Mucosa of stomach (tissue), 1 donor: ENCODE data around the gene THSD7B.

Experiments used
- H3K27me3 ChIP-seq: one replicate; pipeline ENCODE4 v1.7.0; 2013; ENCODE audit warnings: mild to moderate bottlenecking, low read length; ENCODE audit not compliant: control insufficient read depth, insufficient read depth
- H3K36me3 ChIP-seq: one replicate; pipeline ENCODE4 v1.7.0; 2013; ENCODE audit warnings: low read length; ENCODE audit not compliant: control insufficient read depth, insufficient read depth
- H3K4me1 ChIP-seq: one replicate; pipeline ENCODE4 v1.7.0; 2013; ENCODE audit warnings: mild to moderate bottlenecking, low read length; ENCODE audit not compliant: control insufficient read depth, insufficient read depth
- H3K4me3 ChIP-seq: one replicate; pipeline ENCODE4 v1.7.0; 2013; ENCODE audit warnings: low read length
- H3K9ac ChIP-seq: one replicate; pipeline ENCODE4 v1.7.0; 2013; ENCODE audit warnings: mild to moderate bottlenecking, low read length, moderate library complexity
- H3K9me3 ChIP-seq: one replicate; pipeline ENCODE4 v1.7.0; 2013; ENCODE audit warnings: mild to moderate bottlenecking, low read length, moderate library complexity; ENCODE audit not compliant: control insufficient read depth
- donor health status: Pancreatic carcinoma.

THSD7B gene

DNA sequence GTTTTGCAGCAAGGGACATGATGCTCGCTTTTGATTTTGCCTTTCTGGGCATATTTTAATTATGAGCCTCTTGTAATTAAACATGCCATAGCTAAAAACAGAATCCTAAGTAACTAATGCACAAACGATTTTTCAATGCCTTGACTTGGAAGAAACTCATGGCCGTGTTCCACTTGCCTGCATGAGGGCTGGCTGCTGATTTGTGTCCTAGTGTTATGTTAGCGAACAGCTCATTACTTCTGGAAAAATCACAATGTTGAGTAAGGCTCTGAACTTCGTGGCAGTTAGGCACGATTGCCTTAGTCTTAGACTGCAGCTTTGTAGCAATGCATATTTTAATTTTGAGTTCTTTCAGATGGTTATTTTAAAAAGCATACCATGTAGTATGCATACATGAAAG lies 4.5 kb downstream of the THSD7B start:
- Histone ChIP-seq H3K36me3 (no peaks in the 10 kb centered on the region), H3K9ac (no peak overlapping the region), H3K4me3 (no peak overlapping the region), H3K9me3 (no peaks in the 10 kb centered on the region), H3K4me1 (no peaks in the 10 kb centered on the region), H3K27me3 (peaks cover 18% of the 10 kb centered on the region)

DNA sequence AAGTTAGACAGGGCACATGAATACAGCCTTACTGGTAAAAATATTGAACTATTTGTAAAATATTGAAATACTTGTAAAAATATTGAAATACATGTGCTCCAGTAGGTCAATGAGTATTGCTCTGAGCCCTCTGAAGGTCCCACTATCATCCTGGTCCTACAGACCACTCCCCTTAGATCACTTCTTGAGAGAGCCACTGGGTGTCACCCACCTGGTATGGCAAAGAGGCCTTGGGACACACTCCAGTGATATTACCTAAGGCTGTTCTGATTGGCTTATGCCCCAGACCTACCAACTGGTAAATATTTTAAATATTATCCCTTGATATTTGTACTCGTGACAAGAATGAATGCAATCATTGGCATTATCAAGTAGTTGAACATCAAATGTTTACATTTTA lies 5.0 kb downstream of the THSD7B start:
- no peaks in the 10 kb centered on the region for H3K4me1 ChIP-seq
- no peaks in the 10 kb centered on the region for H3K9me3 ChIP-seq
- no peaks in the 10 kb centered on the region for H3K36me3 ChIP-seq
- peaks cover 16% of the 10 kb centered on the region for H3K27me3 ChIP-seq
- no peak overlapping the region for H3K4me3 ChIP-seq
- no peak overlapping the region for H3K9ac ChIP-seq

DNA sequence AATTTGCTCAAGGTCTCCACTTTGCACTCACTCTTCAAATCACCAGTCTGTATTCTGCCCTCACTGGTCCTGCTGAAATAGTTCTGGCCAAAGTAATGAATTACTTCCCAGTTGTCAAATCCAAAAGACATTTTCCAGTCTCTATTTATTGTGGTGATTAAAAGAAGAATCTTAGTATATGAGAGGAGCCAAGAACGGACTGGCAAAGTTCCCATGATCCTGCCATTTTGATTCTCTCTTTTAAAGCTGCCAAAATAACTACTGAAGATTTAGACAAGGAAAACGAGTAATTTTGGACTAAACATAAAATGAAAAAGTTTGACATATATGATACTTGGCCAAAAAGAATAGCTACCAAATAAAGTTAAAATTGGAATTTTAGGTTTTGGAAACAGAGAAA lies 12.0 kb downstream of the THSD7B start:
- Histone ChIP-seq H3K36me3 (no peaks in the 10 kb centered on the region), H3K9me3 (no peaks in the 10 kb centered on the region), H3K9ac (no peak overlapping the region), H3K4me1 (no peaks in the 10 kb centered on the region), H3K4me3 (no peak overlapping the region), H3K27me3 (no peaks in the 10 kb centered on the region)

DNA sequence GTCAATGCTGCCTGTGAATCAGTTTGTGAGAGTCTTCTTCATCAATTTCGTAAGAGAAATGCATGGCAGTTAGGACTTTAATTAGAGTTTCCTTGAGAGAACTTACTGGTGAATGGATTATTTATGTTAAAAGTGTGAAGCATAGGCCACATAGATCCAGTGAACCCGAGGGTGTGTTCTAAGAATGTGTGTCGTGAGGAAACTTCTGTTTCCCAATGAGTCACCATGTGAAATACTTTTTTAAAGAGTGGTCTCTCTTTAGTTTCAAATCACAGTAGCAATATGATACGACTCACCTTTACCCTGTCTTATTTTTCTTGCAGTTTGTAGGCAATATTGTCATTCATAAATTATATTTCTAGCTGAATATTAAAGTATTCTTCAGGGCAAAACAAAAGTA lies 18.5 kb downstream of the THSD7B start:
- Histone ChIP-seq H3K9ac (no peak overlapping the region), H3K4me1 (no peaks in the 10 kb centered on the region), H3K36me3 (no peaks in the 10 kb centered on the region), H3K4me3 (no peak overlapping the region), H3K27me3 (no peaks in the 10 kb centered on the region), H3K9me3 (no peaks in the 10 kb centered on the region)

DNA sequence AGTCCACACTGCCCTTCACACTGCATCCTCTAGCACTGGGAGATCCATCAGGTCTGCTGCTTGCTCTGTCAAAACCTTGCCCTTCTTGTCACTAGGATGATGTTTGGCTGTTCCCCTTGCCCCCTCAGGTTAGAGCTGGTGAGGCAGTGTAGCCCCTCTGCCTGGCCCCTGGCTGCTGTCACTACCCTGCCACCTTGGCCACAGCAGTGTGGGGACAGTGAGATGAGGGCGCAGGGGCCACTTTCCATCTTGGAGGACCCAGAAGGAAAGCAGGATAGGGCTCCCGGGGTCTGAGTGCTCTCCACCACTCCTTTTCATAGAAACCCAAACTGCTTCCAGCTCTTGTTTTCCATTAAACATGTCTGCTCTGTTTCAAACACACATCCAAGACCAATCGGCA lies 19.9 kb downstream of the THSD7B start:
- Histone ChIP-seq H3K36me3 (no peaks in the 10 kb centered on the region), H3K9ac (no peak overlapping the region), H3K9me3 (no peaks in the 10 kb centered on the region), H3K4me3 (no peak overlapping the region), H3K4me1 (no peaks in the 10 kb centered on the region), H3K27me3 (no peaks in the 10 kb centered on the region)

DNA sequence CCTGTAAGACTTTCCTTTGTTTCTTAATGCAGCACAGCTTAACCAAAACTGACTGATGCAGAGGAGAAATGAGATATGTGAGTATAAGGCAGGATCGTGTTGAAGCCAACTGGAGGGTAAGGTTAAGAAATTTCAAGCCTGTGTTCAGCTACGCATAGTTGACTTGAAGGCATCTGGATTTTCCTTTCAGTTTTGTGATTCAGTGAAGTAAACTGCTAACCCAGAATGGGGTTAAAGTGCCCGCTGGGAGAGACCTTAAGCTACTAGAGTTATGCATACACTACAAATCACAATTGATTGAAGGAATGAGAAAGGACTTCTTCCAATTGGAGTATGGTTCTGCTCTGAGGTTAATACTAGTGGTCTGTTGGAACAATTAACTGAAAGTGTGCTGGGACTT lies 22.6 kb downstream of the THSD7B start:
- no peaks in the 10 kb centered on the region for H3K36me3 ChIP-seq
- H3K4me1 ChIP-seq: no peaks in the 10 kb centered on the region
- no peaks in the 10 kb centered on the region for H3K27me3 ChIP-seq

DNA sequence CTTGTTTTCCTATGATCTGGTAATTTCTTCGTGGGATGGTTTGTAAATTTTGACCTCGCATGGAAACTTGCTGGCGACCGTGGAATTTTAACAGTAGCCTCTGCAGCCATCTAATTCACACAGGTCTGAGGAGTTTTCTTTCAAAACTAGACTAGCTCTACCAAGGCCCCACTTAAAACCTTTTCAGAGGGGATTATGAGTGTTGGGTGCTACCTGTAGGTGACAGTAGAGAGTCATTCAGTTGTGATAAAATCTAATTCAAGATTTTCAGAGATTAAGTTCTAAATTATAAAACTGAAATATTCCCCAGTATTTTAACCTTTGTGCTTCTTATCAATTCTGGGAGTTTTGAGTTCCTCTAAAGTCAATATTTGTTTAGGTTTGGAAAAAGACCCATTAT lies 31.0 kb downstream of the THSD7B start:
- H3K9me3 ChIP-seq: no peaks in the 10 kb centered on the region
- no peak overlapping the region for H3K9ac ChIP-seq
- no peaks in the 10 kb centered on the region for H3K27me3 ChIP-seq
- H3K4me3 ChIP-seq: no peak overlapping the region
- no peaks in the 10 kb centered on the region for H3K36me3 ChIP-seq
- H3K4me1 ChIP-seq: no peaks in the 10 kb centered on the region

More for the DNA sequence above, 22.6 kb downstream of the THSD7B start:
- H3K4me3 ChIP-seq: no peak overlapping the region
- H3K9ac ChIP-seq: no peak overlapping the region
- no peaks in the 10 kb centered on the region for H3K9me3 ChIP-seq

DNA sequence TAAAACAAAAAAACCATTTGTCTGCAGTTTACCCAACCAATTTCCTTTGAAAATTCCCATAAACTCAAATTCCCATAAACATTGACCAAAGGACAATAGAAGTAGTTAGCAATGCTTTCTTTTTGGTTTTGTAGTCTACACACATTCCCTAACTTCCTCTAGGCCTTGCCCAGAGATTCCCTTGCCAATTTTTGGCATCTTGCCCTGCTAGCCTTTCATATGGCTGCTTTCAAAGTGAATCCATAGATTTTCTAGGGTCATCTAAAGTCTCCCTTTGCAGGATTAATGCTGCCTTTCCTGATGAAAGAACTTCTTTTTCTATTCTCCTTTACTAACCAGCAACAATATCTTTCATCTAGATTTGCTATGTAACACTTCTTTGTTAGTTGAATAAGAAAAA lies 33.4 kb downstream of the THSD7B start:
- Histone ChIP-seq H3K4me1 (no peaks in the 10 kb centered on the region), H3K4me3 (no peak overlapping the region), H3K9me3 (no peaks in the 10 kb centered on the region), H3K27me3 (no peaks in the 10 kb centered on the region), H3K9ac (no peak overlapping the region), H3K36me3 (no peaks in the 10 kb centered on the region)

DNA sequence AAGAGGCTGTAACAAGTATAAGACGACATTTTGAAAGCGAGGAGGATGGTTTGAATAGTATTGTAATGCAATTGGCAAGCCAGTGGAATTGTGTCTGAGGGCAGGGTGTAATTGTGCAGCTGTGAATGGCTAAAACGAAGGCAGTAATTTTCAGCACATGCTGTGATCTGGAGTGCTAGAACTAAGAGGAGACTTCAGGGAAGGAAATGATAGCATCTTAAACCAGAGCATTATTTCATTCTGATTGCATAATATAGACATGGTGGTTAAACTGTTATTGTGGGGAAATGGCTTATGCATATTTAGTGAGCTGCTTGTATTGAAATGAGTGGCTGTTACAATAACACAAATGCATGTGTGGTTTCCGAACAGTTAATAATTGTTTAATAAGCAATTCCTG lies 36.3 kb downstream of the THSD7B start:
- no peaks in the 10 kb centered on the region for H3K4me1 ChIP-seq
- H3K9me3 ChIP-seq: no peaks in the 10 kb centered on the region
- H3K4me3 ChIP-seq: no peak overlapping the region
- H3K36me3 ChIP-seq: no peaks in the 10 kb centered on the region
- H3K9ac ChIP-seq: no peak overlapping the region
- H3K27me3 ChIP-seq: no peaks in the 10 kb centered on the region

DNA sequence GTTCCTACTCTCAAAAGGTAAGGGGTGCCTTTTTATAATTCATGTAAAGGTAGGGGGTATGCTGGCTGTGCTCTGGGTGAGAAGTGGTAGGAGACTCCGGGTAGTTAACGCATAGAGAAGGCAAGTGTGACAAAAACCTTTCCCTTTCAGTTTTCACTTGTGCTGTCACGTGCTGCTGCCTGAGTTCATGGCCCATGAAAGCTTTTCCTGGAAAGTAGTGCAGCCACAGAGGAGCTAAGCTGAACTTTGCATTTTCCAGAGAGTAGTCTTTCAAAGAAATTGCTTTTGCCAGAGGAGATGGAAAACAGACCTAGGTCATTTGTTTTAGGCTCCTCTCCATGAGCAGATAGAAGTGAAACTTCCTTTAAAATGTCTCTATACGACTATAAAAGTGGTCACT lies 44.7 kb downstream of the THSD7B start:
- H3K9ac ChIP-seq: no peak overlapping the region
- H3K36me3 ChIP-seq: no peaks in the 10 kb centered on the region
- H3K27me3 ChIP-seq: no peaks in the 10 kb centered on the region
- H3K4me3 ChIP-seq: no peak overlapping the region
- H3K4me1 ChIP-seq: no peaks in the 10 kb centered on the region
- no peaks in the 10 kb centered on the region for H3K9me3 ChIP-seq

DNA sequence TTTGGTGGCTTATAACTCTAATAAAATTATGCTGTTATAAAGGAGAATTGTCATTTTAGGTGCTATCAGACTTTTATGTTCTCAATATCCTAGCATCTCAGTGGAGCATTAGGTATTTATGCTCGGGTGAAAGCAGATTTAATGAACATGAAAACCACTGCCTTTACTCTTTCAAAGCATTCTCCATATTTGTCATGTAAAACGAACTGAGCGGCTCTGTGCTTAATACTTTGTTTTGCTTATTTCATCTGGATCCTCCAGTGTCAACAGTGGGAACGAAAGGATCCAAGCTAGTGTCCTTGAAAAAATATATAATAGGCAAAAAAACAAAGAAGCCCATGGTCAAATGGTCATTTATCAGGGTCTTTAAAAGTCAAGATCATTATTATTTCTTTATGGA lies 53.5 kb downstream of the THSD7B start:
- no peak overlapping the region for H3K4me3 ChIP-seq
- H3K9ac ChIP-seq: no peak overlapping the region
- H3K27me3 ChIP-seq: no peaks in the 10 kb centered on the region
- H3K4me1 ChIP-seq: no peaks in the 10 kb centered on the region
- H3K36me3 ChIP-seq: no peaks in the 10 kb centered on the region
- H3K9me3 ChIP-seq: no peaks in the 10 kb centered on the region

DNA sequence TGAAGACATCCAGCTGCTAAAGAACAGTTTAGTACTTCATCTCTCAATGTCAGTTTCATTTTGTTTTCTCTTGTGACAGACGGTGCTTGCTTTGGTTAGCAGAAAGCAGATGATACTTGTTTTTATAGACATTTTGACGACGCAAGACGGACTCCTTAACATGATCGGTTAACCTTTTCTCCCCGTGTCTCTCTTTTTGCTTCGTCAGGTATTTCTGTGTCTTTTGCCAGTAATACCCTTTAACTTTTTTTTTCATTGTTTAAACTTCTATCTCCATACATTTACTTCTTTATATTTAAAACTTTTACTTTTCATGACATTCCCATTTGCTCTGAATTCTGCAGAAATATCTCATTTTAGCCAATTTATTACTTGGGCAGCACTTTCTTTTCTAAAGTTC lies 57.9 kb downstream of the THSD7B start:
- Histone ChIP-seq H3K4me1 (no peaks in the 10 kb centered on the region), H3K4me3 (no peak overlapping the region), H3K9me3 (no peaks in the 10 kb centered on the region), H3K27me3 (no peaks in the 10 kb centered on the region), H3K36me3 (no peaks in the 10 kb centered on the region), H3K9ac (no peak overlapping the region)

DNA sequence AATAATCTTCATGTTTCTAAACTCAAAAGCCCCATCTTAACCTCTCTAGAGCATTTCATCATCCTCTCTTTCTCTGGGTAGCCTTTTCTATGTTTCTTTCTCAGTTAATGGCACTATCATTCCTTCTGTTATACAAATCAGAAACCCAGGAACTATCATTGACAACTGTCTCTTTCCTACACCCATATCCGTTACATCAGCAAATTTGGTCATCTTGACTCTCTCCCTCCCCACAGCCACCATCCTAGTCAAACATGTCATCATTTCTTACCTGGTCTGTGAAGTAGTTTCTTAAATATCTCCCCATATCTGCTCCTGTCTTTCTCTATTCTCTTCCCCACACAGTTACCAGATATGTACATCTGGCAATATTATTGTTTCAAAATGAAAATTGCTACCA lies 62.8 kb downstream of the THSD7B start:
- Histone ChIP-seq H3K9me3 (no peaks in the 10 kb centered on the region), H3K4me3 (no peak overlapping the region), H3K4me1 (no peaks in the 10 kb centered on the region), H3K36me3 (no peaks in the 10 kb centered on the region), H3K27me3 (no peaks in the 10 kb centered on the region), H3K9ac (no peak overlapping the region)
